HFF-Myc (cell line): ENCODE results near the gene PTPRT.

Source experiments
- DNase-seq: peaks from one replicate; pipeline ENCODE4 v3.0.0-alpha.2; 2011; ENCODE audit warnings: low read depth; ENCODE audit errors: extremely low read depth
- H3K4me3 ChIP-seq: replicated peaks from 2 replicates; pipeline ENCODE4 v1.5.1; 2011; ENCODE audit warnings: low read depth, mild to moderate bottlenecking, control low read depth, low read length
- TF ChIP-seq, protein P1 (sequence below): IDR thresholded peaks from 2 replicates; pipeline ENCODE4 v1.5.1; 2012; ENCODE audit warnings: mild to moderate bottlenecking, low read depth, low read length, control low read depth; ENCODE audit errors: missing control alignments

Gene PTPRT

DNA sequence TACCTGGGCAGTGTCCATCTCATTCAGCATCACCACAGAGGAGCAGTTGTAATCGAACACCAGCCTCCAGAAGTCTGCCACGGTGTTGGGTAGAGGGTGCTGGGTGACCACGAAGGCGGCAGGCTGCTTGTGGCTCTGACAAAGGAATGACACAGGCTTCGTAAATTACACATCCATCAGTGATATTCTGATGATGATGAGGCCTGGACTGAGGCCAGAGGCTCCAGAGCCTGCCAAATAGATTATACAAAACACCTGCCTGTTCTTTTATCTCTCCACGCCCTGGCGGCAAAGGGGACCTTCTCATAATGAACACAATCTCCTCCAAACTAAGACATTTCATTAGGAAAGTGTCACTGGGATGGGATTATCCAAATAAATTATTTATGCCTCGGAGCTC, 1091.3 kb downstream of the PTPRT start:
- TF ChIP-seq, protein P1, sequence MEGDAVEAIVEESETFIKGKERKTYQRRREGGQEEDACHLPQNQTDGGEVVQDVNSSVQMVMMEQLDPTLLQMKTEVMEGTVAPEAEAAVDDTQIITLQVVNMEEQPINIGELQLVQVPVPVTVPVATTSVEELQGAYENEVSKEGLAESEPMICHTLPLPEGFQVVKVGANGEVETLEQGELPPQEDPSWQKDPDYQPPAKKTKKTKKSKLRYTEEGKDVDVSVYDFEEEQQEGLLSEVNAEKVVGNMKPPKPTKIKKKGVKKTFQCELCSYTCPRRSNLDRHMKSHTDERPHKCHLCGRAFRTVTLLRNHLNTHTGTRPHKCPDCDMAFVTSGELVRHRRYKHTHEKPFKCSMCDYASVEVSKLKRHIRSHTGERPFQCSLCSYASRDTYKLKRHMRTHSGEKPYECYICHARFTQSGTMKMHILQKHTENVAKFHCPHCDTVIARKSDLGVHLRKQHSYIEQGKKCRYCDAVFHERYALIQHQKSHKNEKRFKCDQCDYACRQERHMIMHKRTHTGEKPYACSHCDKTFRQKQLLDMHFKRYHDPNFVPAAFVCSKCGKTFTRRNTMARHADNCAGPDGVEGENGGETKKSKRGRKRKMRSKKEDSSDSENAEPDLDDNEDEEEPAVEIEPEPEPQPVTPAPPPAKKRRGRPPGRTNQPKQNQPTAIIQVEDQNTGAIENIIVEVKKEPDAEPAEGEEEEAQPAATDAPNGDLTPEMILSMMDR = no peak
- DNase-seq = no peak
- no peak overlapping the region for H3K4me3 ChIP-seq

DNA sequence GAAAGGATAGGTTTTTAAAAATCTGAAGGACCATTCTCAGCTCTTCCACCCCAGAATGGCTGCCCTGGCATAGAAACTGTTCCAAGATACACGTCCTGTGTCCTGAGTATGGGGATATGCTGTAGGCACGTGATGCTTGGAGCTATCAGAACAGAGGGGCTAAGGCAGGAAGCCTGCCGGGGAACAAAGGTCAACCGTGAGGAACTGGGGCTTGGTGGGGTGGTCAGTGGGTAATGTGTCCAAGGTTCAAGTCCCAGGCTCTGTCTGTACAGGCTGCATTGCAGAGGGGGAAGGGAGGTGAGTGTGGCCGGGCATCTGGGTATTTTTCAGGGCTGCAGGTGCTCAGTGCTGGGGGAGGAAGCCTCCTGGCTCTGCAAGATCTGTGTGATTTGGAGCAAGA, 1092.0 kb downstream of the PTPRT start:
- no peak for DNase-seq
- TF ChIP-seq, protein P1 = no peak
- H3K4me3 ChIP-seq = no peak overlapping the region

DNA sequence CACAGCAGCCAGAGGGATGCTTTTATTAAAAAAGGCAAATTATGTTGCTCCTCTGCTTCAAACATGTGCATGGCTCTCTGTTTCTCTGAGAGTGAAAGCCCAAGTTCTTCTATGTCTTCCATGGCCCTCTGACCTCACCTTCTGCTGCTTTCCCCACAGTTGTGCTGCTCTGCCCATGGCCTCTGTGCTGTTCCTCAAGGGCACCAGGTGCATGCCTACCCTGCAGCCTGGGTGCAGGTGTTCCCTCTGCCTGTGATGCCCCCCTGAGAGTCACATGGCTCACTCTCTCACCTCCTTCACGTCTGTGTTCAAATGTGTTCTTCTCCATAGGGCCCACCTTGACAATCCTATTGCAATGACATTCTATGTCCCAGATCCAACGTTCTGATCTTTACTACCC, 1094.5 kb downstream of the PTPRT start:
- TF ChIP-seq, protein P1 = no peak
- no peak for DNase-seq
- no peak overlapping the region for H3K4me3 ChIP-seq

DNA sequence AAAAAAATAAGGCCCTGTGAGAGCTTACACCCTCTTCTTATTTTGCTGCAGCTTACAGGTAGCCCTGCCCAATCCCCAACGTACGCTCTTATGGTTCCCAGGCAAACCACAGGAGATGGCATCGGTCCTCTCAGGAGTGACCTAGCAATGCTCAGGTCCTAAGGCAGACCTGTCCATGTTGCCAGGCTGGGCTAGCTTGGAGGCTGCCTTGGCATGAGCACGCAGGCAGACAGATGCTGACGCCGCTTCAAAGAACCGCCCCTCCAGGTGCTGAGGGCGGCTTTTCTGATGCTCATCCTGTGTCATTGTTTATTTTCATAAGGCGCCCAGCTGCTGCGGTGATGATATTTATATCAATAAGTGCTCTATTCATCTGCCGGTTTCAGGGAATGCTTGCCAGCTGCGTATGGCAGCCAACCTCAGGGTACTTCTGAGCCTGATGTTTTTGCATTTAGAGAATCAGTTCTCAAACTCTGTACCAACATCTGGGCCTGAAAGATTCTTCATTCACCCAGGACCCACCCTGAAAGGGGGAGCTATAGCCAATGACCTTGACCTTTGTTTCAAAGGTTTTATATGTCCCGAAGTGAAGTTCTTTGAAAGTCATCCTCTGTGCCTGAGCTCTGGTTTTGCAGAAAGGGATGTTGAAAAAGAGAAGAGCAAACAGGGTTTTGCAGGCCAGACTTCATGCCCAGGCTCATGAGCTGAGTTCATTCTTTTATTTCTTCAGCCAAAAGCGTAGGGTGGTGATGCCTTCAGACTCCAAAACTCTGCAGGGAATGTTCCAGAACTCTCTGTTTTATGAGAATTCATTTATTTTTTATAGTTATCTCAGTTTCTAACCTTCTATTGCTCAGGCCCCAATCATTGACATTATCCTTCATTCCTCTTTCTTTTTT, 1095.9 kb downstream of the PTPRT start:
- DNase-seq = no peak
- TF ChIP-seq, protein P1 = no peak
- no peak overlapping the region for H3K4me3 ChIP-seq

DNA sequence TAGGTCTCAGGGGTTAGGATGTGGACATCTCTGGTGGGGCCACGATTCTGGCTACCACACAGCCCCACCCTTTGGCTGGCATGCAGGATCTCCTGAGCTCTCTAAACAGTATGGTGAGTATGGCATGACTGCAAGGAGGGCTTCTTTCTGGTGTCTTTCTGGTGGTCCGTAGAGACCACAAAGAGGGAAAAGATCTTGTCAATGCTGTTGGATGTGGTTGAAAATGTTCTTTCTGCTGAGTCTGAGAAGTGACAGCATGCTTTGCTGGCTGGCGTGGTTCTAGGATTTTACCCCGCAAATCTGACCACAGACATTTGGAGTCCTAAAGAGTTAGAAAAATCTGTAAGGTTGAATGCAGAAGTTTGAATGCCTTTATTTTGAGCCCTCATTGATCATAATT, 1096.7 kb downstream of the PTPRT start:
- DNase-seq = no peak
- no peak overlapping the region for H3K4me3 ChIP-seq
- TF ChIP-seq, protein P1 = no peak

DNA sequence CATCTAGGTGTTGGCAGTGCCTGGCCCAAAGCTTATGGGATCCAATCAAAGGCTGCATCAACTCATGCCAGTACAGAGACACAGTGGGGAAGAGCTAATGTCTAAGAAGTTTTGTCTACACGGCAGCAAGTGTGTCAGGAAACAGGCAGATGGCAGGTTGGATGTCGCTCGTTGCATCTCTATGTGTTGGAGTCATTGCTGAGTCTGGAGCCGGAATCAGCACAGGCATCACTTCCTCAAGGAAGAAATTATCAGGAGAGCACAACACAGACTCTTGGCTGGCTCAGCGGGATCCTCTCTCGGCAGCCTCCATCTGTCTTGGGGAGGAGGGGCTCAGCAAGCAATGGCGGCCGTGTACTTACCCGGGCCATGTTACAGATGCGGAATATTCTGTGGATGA, 1104.3 kb downstream of the PTPRT start:
- DNase-seq = no peak
- no peak overlapping the region for H3K4me3 ChIP-seq
- TF ChIP-seq, protein P1 = no peak
